Measurements from ENCODE around the gene CDHR4. TPM values are rescaled to one million over a fixed set of nuclear protein-coding genes. Genes with fewer than 3 reads are reported as not detected.
"Not testable (repeated sequence)": the region's sequence is repeated elsewhere in the genome, so short reads cannot be mapped to it uniquely, and the experiment has no call there.

The CDHR4 gene
- total RNA-seq, 1 experiment from 2014 or later, result 0.17 TPM

- no peak overlapping the region for H3K27ac Mint-ChIP-seq
- no peaks in the 10 kb centered on the region for H3K27me3 Mint-ChIP-seq (ENCODE audit: low read depth)
- ChIA-PET POLR2A (no interaction called here), CTCF (interaction anchor here (0.6 kb wide), 1 partner anchor 215 kb away, joined by 4 read pairs; no protein-coding TSS in a partner anchor)
- no peaks in the 10 kb centered on the region for H3K4me1 Mint-ChIP-seq
- H3K9me3 Mint-ChIP-seq, result no peaks in the 10 kb centered on the region
- ATAC-seq (no peak), DNase-seq (ENCODE audit: low spot score) (no peak)
- peaks cover 18% of the 10 kb centered on the region for H3K36me3 Mint-ChIP-seq
- no peak overlapping the region for H3K4me3 Mint-ChIP-seq
- 0 out of 2 replicates have a peak, but pooled peaks have one; percentile 14 for TF ChIP-seq ZNF121 (CRISPR knock-in tag; IDR thresholded peaks at IDR 0.05)
- TF ChIP-seq USF1 (CRISPR knock-in tag; IDR thresholded peaks at IDR 0.05), result no peak
Observed at GRCh38 chr3:49779358-49780079, 20.2 kb downstream of the CDHR4 start.

- H3K4me3 Mint-ChIP-seq; CTCF ChIA-PET; H3K27me3 Mint-ChIP-seq (ENCODE audit: low read depth); H3K27ac Mint-ChIP-seq; DNase-seq (ENCODE audit: low spot score); H3K4me1 Mint-ChIP-seq; POLR2A ChIA-PET; H3K9me3 Mint-ChIP-seq; ATAC-seq: not testable (repeated sequence)
- peaks cover 13% of the 10 kb centered on the region for H3K36me3 Mint-ChIP-seq
Observed at GRCh38 chr3:49776101-49776500, 23.6 kb downstream of the CDHR4 start.

DNA sequence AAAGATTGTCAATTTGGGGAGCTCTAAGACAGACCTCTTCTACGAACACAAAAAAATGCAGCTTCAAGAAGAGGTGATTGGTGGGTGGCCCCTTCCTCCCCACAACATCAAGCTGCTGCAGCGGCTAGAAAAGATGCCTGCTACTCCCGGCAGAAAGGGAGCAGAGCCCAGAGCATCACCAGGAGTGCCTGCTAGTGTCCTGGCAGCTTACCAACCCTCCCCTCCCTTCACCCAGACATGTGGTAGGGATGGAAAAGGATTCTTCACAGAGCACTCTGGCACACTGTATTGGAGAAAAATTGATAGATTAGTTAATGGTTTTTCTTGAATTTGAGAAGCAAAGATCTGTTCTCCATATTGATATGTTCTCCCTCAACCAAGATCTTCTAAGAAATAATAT lies 24.1 kb downstream of the CDHR4 start:
- DNase-seq (ENCODE audit: low spot score) (no peak), ATAC-seq (no peak)
- Mint-ChIP-seq H3K4me1 (no peaks in the 10 kb centered on the region), H3K4me3 (no peak overlapping the region), H3K27ac (peak overlapping the region; percentile 60; the same call in 1 of the 2 replicates), H3K27me3 (ENCODE audit: low read depth) (no peaks in the 10 kb centered on the region), H3K9me3 (no peaks in the 10 kb centered on the region), H3K36me3 (peaks cover 13% of the 10 kb centered on the region)
- POLR2A ChIA-PET, result no interaction called here
- CTCF ChIA-PET, result no interaction called here
- TF ChIP-seq ZNF219 (CRISPR knock-in tag; IDR thresholded peaks at IDR 0.05; ENCODE audit: borderline replicate concordance) (no peak), MXD4 (CRISPR knock-in tag; IDR thresholded peaks at IDR 0.05; ENCODE audit: borderline replicate concordance) (no peak), ZNF396 (CRISPR knock-in tag; IDR thresholded peaks at IDR 0.05; ENCODE audit: borderline replicate concordance) (no peak), E2F1 (CRISPR knock-in tag; IDR thresholded peaks at IDR 0.05) (no peak), PRRX2 (CRISPR knock-in tag; IDR thresholded peaks at IDR 0.05) (no peak), SP1 (CRISPR knock-in tag; conservative IDR thresholded peaks at IDR 0.05) (no peak), AR (CRISPR knock-in tag; IDR thresholded peaks at IDR 0.05) (no peak), FOXJ3 (CRISPR knock-in tag; IDR thresholded peaks at IDR 0.05; ENCODE audit: borderline replicate concordance) (no peak), GRHL2 (CRISPR knock-in tag; IDR thresholded peaks at IDR 0.05; ENCODE audit: insufficient replicate concordance, severe bottlenecking) (no peak), JAZF1 (CRISPR knock-in tag; IDR thresholded peaks at IDR 0.05) (no peak), CBFB (CRISPR knock-in tag; IDR thresholded peaks at IDR 0.05; ENCODE audit: low read depth) (no peak), ZSCAN18 (CRISPR knock-in tag; IDR thresholded peaks at IDR 0.05) (no peak), ATF2 (CRISPR knock-in tag; IDR thresholded peaks at IDR 0.05; ENCODE audit: borderline replicate concordance, low read depth) (no peak), ZNF416 (CRISPR knock-in tag; IDR thresholded peaks at IDR 0.05) (no peak), SOX15 (CRISPR knock-in tag; IDR thresholded peaks at IDR 0.05) (no peak), ZMAT4 (CRISPR knock-in tag; IDR thresholded peaks at IDR 0.05) (no peak), ATF6 (CRISPR knock-in tag; IDR thresholded peaks at IDR 0.05) (no peak)
